SK-N-SH treated with all-trans-retinoic acid at 6 μM for 48 hours (cell line): Measurements from ENCODE around the gene UNC45B.

ENCODE experiments used
- ATAC-seq: fragments of 200-7000 bp; cut with Tn5 transposase; 3 replicates; pipeline ENCODE4 v1.9.1; 2020; ENCODE audit warnings: mild to moderate bottlenecking, moderate library complexity
- ARNTL ChIP-seq: fragments of 450-650 bp; formaldehyde crosslinking; IDR thresholded peaks from 2 replicates; pipeline ENCODE4 v1.5.0; 2020; ENCODE audit warnings: low read depth, mild to moderate bottlenecking, moderate library complexity, borderline replicate concordance
- CREB5 ChIP-seq: fragments of 250-450 bp; sonication (Bioruptor Pico); IDR thresholded peaks from 2 replicates; pipeline ENCODE4 v1.5.1; 2020; ENCODE audit warnings: low read depth, mild to moderate bottlenecking, moderate library complexity
- CSDC2 ChIP-seq: fragments of 250-450 bp; sonication (Bioruptor Pico); IDR thresholded peaks from 2 replicates; pipeline ENCODE4 v1.5.0; 2020; ENCODE audit warnings: mild to moderate bottlenecking, moderate library complexity
- ESRRG ChIP-seq: fragments of 250-450 bp; sonication (Bioruptor Pico); IDR thresholded peaks from 2 replicates; pipeline ENCODE4 v1.6.1; 2021; ENCODE audit warnings: mild to moderate bottlenecking
- GLIS3 ChIP-seq: fragments of 250-450 bp; sonication (Bioruptor Pico); IDR thresholded peaks from 2 replicates; pipeline ENCODE4 v1.5.0; 2020; ENCODE audit warnings: mild to moderate bottlenecking, moderate library complexity
- ISL1 ChIP-seq: fragments of 250-450 bp; sonication (Bioruptor Pico); IDR thresholded peaks from 2 replicates; pipeline ENCODE4 v2.1.2; 2022; ENCODE audit warnings: mild to moderate bottlenecking, moderate library complexity
- OSR1 ChIP-seq: fragments of 250-450 bp; sonication (Bioruptor Pico); IDR thresholded peaks from 2 replicates; pipeline ENCODE4 v1.8.0; 2022; ENCODE audit warnings: moderate library complexity, mild to moderate bottlenecking, inconsistent platforms
- PATZ1 ChIP-seq: fragments of 250-450 bp; sonication (Bioruptor Pico); IDR thresholded peaks from 2 replicates; pipeline ENCODE4 v1.8.0; 2020; ENCODE audit warnings: mild to moderate bottlenecking, moderate library complexity, borderline replicate concordance
- POU6F1 ChIP-seq: fragments of 250-450 bp; sonication (Bioruptor Pico); IDR thresholded peaks from 2 replicates; pipeline ENCODE4 v1.8.0; 2021; ENCODE audit warnings: low read depth, mild to moderate bottlenecking, moderate library complexity, borderline replicate concordance
- PPARA ChIP-seq: fragments of 250-450 bp; sonication (Bioruptor Pico); IDR thresholded peaks from 2 replicates; pipeline ENCODE4 v1.5.0; 2020; ENCODE audit warnings: mild to moderate bottlenecking, borderline replicate concordance
- RARB ChIP-seq: fragments of 250-450 bp; sonication (Bioruptor Pico); IDR thresholded peaks from 2 replicates; pipeline ENCODE4 v1.8.0; 2021; ENCODE audit warnings: mild to moderate bottlenecking, moderate library complexity
- SNAI2 ChIP-seq: fragments of 250-450 bp; sonication (Bioruptor Pico); IDR thresholded peaks from 2 replicates; pipeline ENCODE4 v1.5.0; 2020; ENCODE audit warnings: mild to moderate bottlenecking, moderate library complexity
- TCF4 ChIP-seq: fragments of 250-450 bp; sonication (Bioruptor Pico); IDR thresholded peaks from 2 replicates; pipeline ENCODE4 v1.8.0; 2021; ENCODE audit warnings: mild to moderate bottlenecking, moderate library complexity, borderline replicate concordance
- TOX ChIP-seq: fragments of 250-450 bp; sonication (Bioruptor Pico); IDR thresholded peaks from 2 replicates; pipeline ENCODE4 v1.8.0; 2021; ENCODE audit warnings: mild to moderate bottlenecking, moderate library complexity, borderline replicate concordance
- TSHZ2 ChIP-seq: fragments of 250-450 bp; sonication (Bioruptor Pico); IDR thresholded peaks from 2 replicates; pipeline ENCODE4 v1.5.0; 2020; ENCODE audit warnings: mild to moderate bottlenecking, moderate library complexity
- ZC3H10 ChIP-seq: fragments of 250-450 bp; sonication (Bioruptor Pico); IDR thresholded peaks from 2 replicates; pipeline ENCODE4 v1.5.1; 2021; ENCODE audit warnings: mild to moderate bottlenecking, moderate library complexity
- ZFP3 ChIP-seq: fragments of 250-450 bp; sonication (Bioruptor Pico); IDR thresholded peaks from 2 replicates; pipeline ENCODE4 v1.5.0; 2020; ENCODE audit warnings: mild to moderate bottlenecking, moderate library complexity
- ZFP30 ChIP-seq: fragments of 450-650 bp; formaldehyde crosslinking; IDR thresholded peaks from 2 replicates; pipeline ENCODE4 v1.5.0; 2022; ENCODE audit warnings: mild to moderate bottlenecking, moderate library complexity
- ZNF70 ChIP-seq: fragments of 450-650 bp; formaldehyde crosslinking; IDR thresholded peaks from 2 replicates; pipeline ENCODE4 v1.5.0; 2020; ENCODE audit warnings: mild to moderate bottlenecking, moderate library complexity
- ZNF8 ChIP-seq: fragments of 450-650 bp; formaldehyde crosslinking; IDR thresholded peaks from 2 replicates; pipeline ENCODE4 v1.5.0; 2020; ENCODE audit warnings: mild to moderate bottlenecking, moderate library complexity

UNC45B gene

GRCh38 chr17:35144840-35145239 is 2.8 kb upstream of the UNC45B start (continued):
- TF ChIP-seq POU6F1 (CRISPR knock-in tag), result no peak
- TF ChIP-seq, all 23 proteins: peak for 0

GRCh38 chr17:35146214-35146833 is 1.3 kb upstream of the UNC45B start:
- no peak for TF ChIP-seq ARNTL (CRISPR knock-in tag)
- TF ChIP-seq PATZ1 (CRISPR knock-in tag), result no peak
- no peak for TF ChIP-seq PPARA (CRISPR knock-in tag)
- TF ChIP-seq POU6F1 (CRISPR knock-in tag), result no peak
- no peak for TF ChIP-seq ESRRG (CRISPR knock-in tag)
- TF ChIP-seq RARB (CRISPR knock-in tag), result no peak
- no peak for TF ChIP-seq ZFP3 (CRISPR knock-in tag)
- TF ChIP-seq ZNF8 (CRISPR knock-in tag), result no peak
- no peak for ATAC-seq

- TF ChIP-seq TSHZ2 (CRISPR knock-in tag) (no peak), CSDC2 (CRISPR knock-in tag) (no peak), ARNTL (CRISPR knock-in tag) (no peak), ZFP30 (CRISPR knock-in tag) (no peak), ESRRG (CRISPR knock-in tag) (no peak), PPARA (CRISPR knock-in tag) (no peak), SNAI2 (CRISPR knock-in tag) (no peak), GLIS3 (CRISPR knock-in tag) (no peak), TOX (CRISPR knock-in tag) (no peak), ZFP3 (CRISPR knock-in tag) (no peak), RARB (CRISPR knock-in tag) (no peak), ISL1 (CRISPR knock-in tag) (no peak), ZNF70 (CRISPR knock-in tag) (no peak), POU6F1 (CRISPR knock-in tag) (no peak), ZNF8 (CRISPR knock-in tag) (no peak), OSR1 (CRISPR knock-in tag) (no peak), ZC3H10 (no peak), TCF4 (CRISPR knock-in tag) (no peak), PATZ1 (CRISPR knock-in tag) (no peak), CREB5 (CRISPR knock-in tag) (no peak)
- no peak for ATAC-seq
Measured at GRCh38 chr17:35148144-35148543, 527 bp downstream of the UNC45B start.
